Neural progenitor cell (in vitro differentiated cells): Measurements from ENCODE around the gene ACACB. TPM values are rescaled to one million over a fixed set of nuclear protein-coding genes. Genes with fewer than 3 reads are reported as not detected.

Experiments used
- DNase-seq: peaks from one replicate; pipeline ENCODE4 v3.0.0-alpha.2; 2016; ENCODE audit warnings: low spot score
- H2AFZ ChIP-seq: fragments of 200-600 bp; sonication (generic); replicated peaks from 2 replicates; pipeline ENCODE4 v1.6.1; 2016; ENCODE audit warnings: antibody characterized with exemption
- H3F3A ChIP-seq: fragments of 200-600 bp; sonication (generic); 2 replicates; pipeline ENCODE4 v1.6.1; 2016; ENCODE audit warnings: antibody characterized with exemption, low read depth
- H3K27ac ChIP-seq: fragments of 200-600 bp; sonication (generic); 2 replicates; pipeline ENCODE4 v1.5.1; 2016; ENCODE audit warnings: mild to moderate bottlenecking
- H3K27me3 ChIP-seq: fragments of 200-600 bp; sonication (generic); 2 replicates; pipeline ENCODE4 v1.6.1; 2016; ENCODE audit warnings: mild to moderate bottlenecking, moderate library complexity
- H3K36me3 ChIP-seq: fragments of 200-600 bp; sonication (generic); 2 replicates; pipeline ENCODE4 v1.5.1; 2016
- H3K4me1 ChIP-seq: fragments of 200-600 bp; sonication (generic); 2 replicates; pipeline ENCODE4 v1.6.1; 2016; ENCODE audit warnings: mixed run types
- H3K4me2 ChIP-seq: fragments of 200-600 bp; sonication (generic); 2 replicates; pipeline ENCODE4 v1.6.1; 2016
- H3K4me3 ChIP-seq: fragments of 200-600 bp; sonication (generic); 2 replicates; pipeline ENCODE4 v1.5.1; 2016
- H3K79me2 ChIP-seq: fragments of 200-600 bp; sonication (generic); 2 replicates; pipeline ENCODE4 v1.6.1; 2016; ENCODE audit warnings: low read depth
- H3K9ac ChIP-seq: fragments of 200-600 bp; sonication (generic); 2 replicates; pipeline ENCODE4 v1.6.1; 2016
- H3K9me3 ChIP-seq: fragments of 200-600 bp; sonication (generic); 2 replicates; pipeline ENCODE4 v1.5.1; 2016; ENCODE audit warnings: low read depth
- H4K20me1 ChIP-seq: fragments of 200-600 bp; sonication (generic); 2 replicates; pipeline ENCODE4 v1.6.1; 2016; ENCODE audit warnings: low read depth
- H3K27ac Mint-ChIP-seq: 3 replicates; pipeline ENCODE4 v1.8.0; 2021; ENCODE audit warnings: mixed read lengths
- H3K27me3 Mint-ChIP-seq: 2 replicates; pipeline ENCODE4 v1.8.0; 2022; ENCODE audit warnings: low read depth, mild to moderate bottlenecking, inconsistent platforms, moderate library complexity, mixed read lengths; ENCODE audit not compliant: insufficient read depth
- H3K36me3 Mint-ChIP-seq: 3 replicates; pipeline ENCODE4 v1.8.0; 2021; ENCODE audit warnings: mixed read lengths
- H3K4me1 Mint-ChIP-seq: 3 replicates; pipeline ENCODE4 v1.8.0; 2021; ENCODE audit warnings: mixed read lengths
- H3K4me3 Mint-ChIP-seq: 3 replicates; pipeline ENCODE4 v1.8.0; 2021; ENCODE audit warnings: mild to moderate bottlenecking, moderate library complexity, mixed read lengths
- H3K9me3 Mint-ChIP-seq: 3 replicates; pipeline ENCODE4 v1.8.0; 2020; ENCODE audit warnings: mixed read lengths
- CTCF ChIP-seq: fragments of 200-600 bp; sonication (generic); IDR thresholded peaks from 2 replicates; pipeline ENCODE4 v1.5.1; 2017; ENCODE audit warnings: antibody characterized with exemption, mild to moderate bottlenecking
- EZH2 ChIP-seq: fragments of 200-600 bp; sonication (generic); IDR thresholded peaks from 2 replicates; pipeline ENCODE4 v1.6.1; 2017; ENCODE audit warnings: antibody characterized with exemption, mild to moderate bottlenecking, moderate library complexity
- EZH2phosphoT487 ChIP-seq: fragments of 200-600 bp; sonication (generic); IDR thresholded peaks from 2 replicates; pipeline ENCODE4 v1.6.1; 2017; ENCODE audit warnings: antibody characterized with exemption
- total RNA-seq: library from RNA; depleted of rRNA; stranded (reverse); fragments of >200 nt; gene quantifications from 2 replicates; pipeline ENCODE4 v1.2.3, GENCODE V29; 2015; ENCODE audit warnings: low replicate concordance

Gene ACACB
- total RNA-seq, 1 donor from 2014 or later = 2.4 TPM

DNA sequence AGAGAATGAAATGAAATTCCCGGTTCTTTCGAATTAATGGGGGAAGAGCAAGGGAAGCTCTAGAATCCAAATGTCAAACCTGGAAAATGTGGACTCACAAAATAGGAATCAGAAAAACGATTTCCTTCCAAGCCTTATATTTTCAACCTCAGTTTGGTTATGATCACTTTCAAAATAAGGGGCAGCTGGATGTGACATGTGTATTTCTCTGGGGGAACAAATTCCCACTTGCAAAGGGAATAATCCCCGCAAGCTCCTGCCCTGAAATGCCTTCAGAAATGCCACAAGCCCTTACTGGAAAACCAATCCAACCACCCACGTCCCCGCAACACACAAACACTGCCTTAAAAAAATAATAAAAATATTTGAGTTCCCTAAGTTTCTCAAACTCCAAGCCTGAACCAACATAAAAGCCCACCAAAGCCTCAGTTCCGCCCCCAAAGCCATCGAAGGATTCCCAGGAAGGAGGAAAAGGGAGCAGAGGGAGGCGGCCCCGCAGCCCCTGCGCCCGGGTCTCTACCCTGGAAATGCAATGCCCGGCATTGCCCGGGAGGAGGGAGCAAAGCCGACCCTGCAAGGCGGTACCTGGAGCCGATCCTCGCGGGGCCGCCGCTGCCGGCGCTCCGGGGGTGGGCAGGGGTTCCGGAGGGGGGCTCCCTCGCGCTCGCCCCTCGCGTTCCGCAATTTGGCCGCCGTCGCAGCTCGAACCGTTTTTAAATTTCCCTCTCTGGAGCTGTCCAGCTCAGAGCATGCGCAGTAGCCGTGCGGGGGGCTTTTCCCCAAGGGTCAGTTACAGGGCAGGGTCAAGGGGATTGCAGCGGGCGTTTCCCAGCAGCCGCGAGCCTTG lies 192.4 kb downstream of the ACACB start, which contains the start of gene FOXN4:
Gene FOXN4 (minus strand): TSS at position 751 of the 847 bp plus-strand sequence. CDS start 963 bp downstream, outside the sequence.
- Histone ChIP-seq H3K36me3 (no peaks in the 10 kb centered on the region), H3K27me3 (peaks cover 85% of the 10 kb centered on the region), H3K9me3 (no peaks in the 10 kb centered on the region), H4K20me1 (no peaks in the 10 kb centered on the region), H3K4me3 (peak within 1 kb of the TSS; percentile 54), H3K4me1 (peaks cover 14% of the 10 kb centered on the region), H3K79me2 (no peaks in the 10 kb centered on the region), H3K9ac (no peak within 1 kb of the TSS), H3F3A (peaks cover 10% of the 10 kb centered on the region), H3K27ac (no peak within 1 kb of the TSS), H3K4me2 (peak within 1 kb of the TSS; percentile 95), H2AFZ (peak within 1 kb of the TSS; percentile 68)
- Mint-ChIP-seq H3K4me3 (peak within 1 kb of the TSS; percentile 97), H3K27me3 (peaks cover 37% of the 10 kb centered on the region), H3K4me1 (peaks cover 20% of the 10 kb centered on the region), H3K27ac (no peak within 1 kb of the TSS), H3K9me3 (no peaks in the 10 kb centered on the region), H3K36me3 (no peaks in the 10 kb centered on the region)
- peak; percentile 81 for DNase-seq
- peak; percentile 73 for TF ChIP-seq EZH2phosphoT487
- peak; percentile 18 for TF ChIP-seq CTCF
- TF ChIP-seq EZH2 = peak; percentile 92

DNA sequence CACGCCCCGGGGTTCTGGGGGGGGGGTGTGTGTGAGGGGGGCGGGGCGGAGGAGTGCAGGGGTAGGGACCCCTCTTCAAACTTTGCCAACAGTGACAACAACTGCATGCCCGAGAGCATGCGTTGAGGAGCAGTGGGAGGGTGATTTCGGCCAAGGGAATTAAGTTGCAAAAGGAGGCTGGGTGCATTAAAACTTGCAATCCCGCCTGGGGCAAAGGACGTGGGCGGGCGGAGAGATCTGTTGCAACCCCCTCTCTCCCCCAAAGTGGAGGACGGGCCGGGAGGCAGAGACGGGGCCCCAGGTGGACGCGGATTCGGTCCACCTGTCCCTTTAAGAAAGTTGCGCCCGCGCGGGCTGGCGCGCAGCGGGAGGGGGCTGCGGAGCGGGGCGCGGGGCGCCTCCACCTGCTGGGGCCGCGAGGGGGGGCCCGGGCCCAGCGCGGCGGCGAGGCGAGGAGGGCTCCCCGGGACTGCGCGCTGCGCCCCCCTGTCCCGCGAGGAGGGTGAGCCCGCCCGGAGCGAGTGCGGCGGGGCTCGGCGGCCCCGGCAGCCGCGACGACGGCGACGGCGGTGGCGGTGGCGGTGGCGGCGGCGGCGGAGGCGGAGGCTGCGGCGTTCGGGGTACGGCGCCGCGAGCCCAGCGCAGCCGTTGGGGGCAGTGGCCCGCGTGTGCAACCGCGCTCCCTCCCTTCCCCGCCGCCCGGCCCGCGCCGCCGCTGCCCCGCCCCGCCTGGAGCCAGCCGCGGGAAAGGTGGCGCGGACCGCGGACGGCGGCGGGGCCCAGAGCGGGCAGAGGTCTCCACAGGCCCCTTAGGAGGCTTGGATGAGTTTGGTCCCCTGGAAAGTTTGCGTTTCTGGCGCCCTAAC lies 193.2 kb downstream of the ACACB start:
- H2AFZ ChIP-seq = peak overlapping the region; percentile 57
- peaks cover 91% of the 10 kb centered on the region for H3K27me3 ChIP-seq
- peak overlapping the region; percentile 54 for H3K4me3 ChIP-seq
- H3K27ac ChIP-seq = no peak overlapping the region
- H3K4me2 ChIP-seq = peak overlapping the region; percentile 95
- peaks cover 10% of the 10 kb centered on the region for H3F3A ChIP-seq
- no peak for TF ChIP-seq CTCF
- no peak for TF ChIP-seq EZH2phosphoT487
- no peak for TF ChIP-seq EZH2
- Mint-ChIP-seq H3K4me1 (peaks cover 14% of the 10 kb centered on the region), H3K27ac (no peak overlapping the region), H3K27me3 (peaks cover 39% of the 10 kb centered on the region), H3K36me3 (no peaks in the 10 kb centered on the region), H3K9me3 (no peaks in the 10 kb centered on the region), H3K4me3 (peak overlapping the region; percentile 97)
- no peaks in the 10 kb centered on the region for H3K36me3 ChIP-seq
- H3K9me3 ChIP-seq = no peaks in the 10 kb centered on the region
- H3K79me2 ChIP-seq = no peaks in the 10 kb centered on the region
- H3K4me1 ChIP-seq = peaks cover 14% of the 10 kb centered on the region
- H3K9ac ChIP-seq = no peak overlapping the region
- DNase-seq = peak; percentile 66
- H4K20me1 ChIP-seq = no peaks in the 10 kb centered on the region

DNA sequence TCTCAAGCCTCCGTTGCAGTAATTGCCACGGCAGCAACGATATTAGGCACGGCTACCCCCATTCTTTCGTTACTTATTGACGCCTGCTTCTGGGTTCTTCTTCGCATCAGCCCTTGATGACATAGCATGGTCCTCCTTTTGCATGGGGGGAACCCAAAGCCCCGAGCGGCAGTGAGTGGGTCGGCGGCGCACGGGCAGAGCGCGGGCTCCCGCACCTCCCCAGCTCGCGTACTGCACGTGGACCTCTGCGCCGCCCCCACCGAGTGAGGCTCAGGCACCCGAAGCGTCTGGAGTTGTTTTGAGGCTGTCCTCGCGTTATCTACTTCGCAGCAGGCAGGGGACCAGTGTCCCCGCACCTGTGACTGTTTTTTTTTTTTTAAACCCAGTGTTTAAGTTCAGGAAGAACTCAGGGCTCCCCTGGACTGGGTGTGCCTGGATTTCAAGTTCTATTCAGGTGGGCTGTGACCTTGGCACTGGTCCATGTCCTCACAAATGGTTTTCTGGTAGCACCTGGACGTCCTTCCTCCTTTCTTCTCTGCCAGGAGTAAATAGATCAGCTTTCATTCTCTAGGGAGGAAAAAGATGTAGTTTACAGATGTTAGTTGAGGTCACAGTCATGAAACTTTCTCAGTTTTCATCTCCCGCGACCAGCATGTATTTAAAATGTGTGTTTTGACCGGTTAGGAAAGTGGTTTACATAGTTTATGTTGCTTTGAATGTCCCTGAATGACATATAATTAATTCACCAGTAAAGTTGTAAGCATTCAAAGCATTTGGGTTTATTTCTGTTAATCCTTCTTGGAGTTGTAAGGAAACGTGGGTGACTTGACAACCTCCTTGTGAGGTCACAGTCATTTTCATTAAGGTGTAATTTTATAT lies 194.1 kb downstream of the ACACB start:
- Histone ChIP-seq H2AFZ (peak overlapping the region; percentile 57), H3K4me3 (peak overlapping the region; percentile 53), H3F3A (peaks cover 10% of the 10 kb centered on the region), H3K9ac (no peak overlapping the region), H3K79me2 (no peaks in the 10 kb centered on the region), H3K4me1 (peaks cover 14% of the 10 kb centered on the region), H4K20me1 (no peaks in the 10 kb centered on the region), H3K9me3 (no peaks in the 10 kb centered on the region), H3K4me2 (peak overlapping the region; percentile 95), H3K36me3 (no peaks in the 10 kb centered on the region), H3K27me3 (peaks cover 88% of the 10 kb centered on the region), H3K27ac (no peak overlapping the region)
- no peak overlapping the region for H3K27ac Mint-ChIP-seq
- H3K36me3 Mint-ChIP-seq = no peaks in the 10 kb centered on the region
- peak; percentile 36 for DNase-seq
- peak overlapping the region; percentile 87 for H3K4me3 Mint-ChIP-seq
- H3K4me1 Mint-ChIP-seq = peaks cover 14% of the 10 kb centered on the region
- peak; percentile 88 for TF ChIP-seq EZH2
- no peak for TF ChIP-seq CTCF
- TF ChIP-seq EZH2phosphoT487 = peak; percentile 83
- H3K9me3 Mint-ChIP-seq = no peaks in the 10 kb centered on the region
- H3K27me3 Mint-ChIP-seq = peaks cover 39% of the 10 kb centered on the region
